ENCODE results near the gene PLXNA2.

The PLXNA2 gene

GRCh38 chr1:208115924-208116640 lies 128.1 kb downstream of the PLXNA2 start:
- DNase-seq, result no peak

- DNase-seq, result no peak
Observed at GRCh38 chr1:208113011-208113410, 131.2 kb downstream of the PLXNA2 start.

- no peak for DNase-seq
Observed at GRCh38 chr1:208112401-208112800, 131.8 kb downstream of the PLXNA2 start.

- DNase-seq, result no peak
Observed at GRCh38 chr1:208111646-208112190, 132.5 kb downstream of the PLXNA2 start.

GRCh38 chr1:208110296-208110695 lies 133.9 kb downstream of the PLXNA2 start:
- DNase-seq, result no peak

GRCh38 chr1:208108646-208109330 lies 135.4 kb downstream of the PLXNA2 start:
- DNase-seq, result peak in 1 of 14 donors; percentile 91

- DNase-seq, result peak in 1 of 14 donors; percentile 34
Observed at GRCh38 chr1:208108213-208108608, 136.0 kb downstream of the PLXNA2 start.

- DNase-seq, result peak in 1 of 14 donors; percentile 40
Observed at GRCh38 chr1:208107425-208108212, 136.6 kb downstream of the PLXNA2 start.

GRCh38 chr1:208106218-208106617 lies 138.0 kb downstream of the PLXNA2 start:
- no peak for DNase-seq

GRCh38 chr1:208105756-208106155 lies 138.4 kb downstream of the PLXNA2 start:
- DNase-seq, result peak in 12 of 14 donors; percentile 29 to 78 (median 64)

GRCh38 chr1:208103597-208104513 lies 140.3 kb downstream of the PLXNA2 start:
- no peak for DNase-seq

GRCh38 chr1:208101661-208102431 lies 142.3 kb downstream of the PLXNA2 start:
- DNase-seq, result peak in 4 of 14 donors; percentile 18 to 54 (median 36)

GRCh38 chr1:208100906-208101305 lies 143.3 kb downstream of the PLXNA2 start:
- no peak for DNase-seq

- no peak for DNase-seq
Observed at GRCh38 chr1:208100106-208100505, 144.1 kb downstream of the PLXNA2 start.

- no peak for DNase-seq
Observed at GRCh38 chr1:208098773-208099172, 145.4 kb downstream of the PLXNA2 start.

GRCh38 chr1:208093754-208094719 lies 150.1 kb downstream of the PLXNA2 start:
- peak in 8 of 14 donors; percentile 9 to 59 (median 26) for DNase-seq

GRCh38 chr1:208093046-208093445 lies 151.1 kb downstream of the PLXNA2 start:
- DNase-seq, result no peak

GRCh38 chr1:208090388-208091301 lies 153.5 kb downstream of the PLXNA2 start:
- peak in 3 of 14 donors; percentile 22 to 65 (median 28) for DNase-seq

Data from C1 segment of cervical spinal cord (tissue), 14 donors.